ENCODE measurements around the gene MSLN. TPM values are rescaled to one million over a fixed set of nuclear protein-coding genes. Genes with fewer than 3 reads are reported as not detected.

MSLN gene
- total and polyA plus RNA-seq, 4 experiments from 2014 or later = not detected

DNA sequence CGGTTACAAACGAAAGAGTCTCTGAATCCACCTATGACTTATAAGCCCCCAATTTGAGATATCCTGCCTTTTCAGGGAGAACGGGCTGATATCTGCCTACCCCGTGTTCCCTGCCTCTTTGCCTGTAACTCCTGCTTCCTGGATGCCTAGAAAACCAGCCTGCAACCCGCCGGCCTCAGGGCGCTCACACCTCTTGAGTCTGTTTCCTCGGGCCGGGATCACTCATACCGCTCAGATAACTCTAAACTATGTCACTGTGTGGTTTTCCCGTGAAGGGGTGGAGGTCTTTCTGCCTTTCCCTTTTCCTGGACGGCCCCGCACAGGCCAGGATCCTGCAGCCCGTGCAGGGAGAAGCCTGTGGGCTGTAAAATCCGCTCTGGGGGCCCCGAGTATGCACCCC lies 17.3 kb downstream of the MSLN start:
- CTCF ChIA-PET (ENCODE audit: partially characterized antibody) = no interaction called here
- Histone ChIP-seq H3K27me3 (ENCODE audit: insufficient read depth, low read length) (no peaks in the 10 kb centered on the region), H3K4me1 (ENCODE audit: insufficient read depth, low read length) (no peaks in the 10 kb centered on the region), H3K4me3 (ENCODE audit: low read length in 2 of 2) (no peak overlapping the region), H3K9me3 (ENCODE audit: control insufficient read depth in 1 of 2, low read length in 2 of 2) (no peaks in the 10 kb centered on the region), H3K27ac (ENCODE audit: low read depth, low read length) (no peak overlapping the region), H3K36me3 (ENCODE audit: insufficient read depth, low read length) (no peaks in the 10 kb centered on the region)
- H3K4me1 Mint-ChIP-seq = no peaks in the 10 kb centered on the region
- POLR2A ChIA-PET (ENCODE audit: partially characterized antibody) = no interaction called here
- H3K4me3 Mint-ChIP-seq = no peak overlapping the region
- H3K27ac Mint-ChIP-seq = no peak overlapping the region
- H3K36me3 Mint-ChIP-seq = no peaks in the 10 kb centered on the region
- no peaks in the 10 kb centered on the region for H3K9me3 Mint-ChIP-seq
- intact Hi-C loops (cut with micrococcal nuclease) = no loop called here
- H3K27me3 Mint-ChIP-seq = peaks cover 4 to 8% of the 10 kb centered on the region in 2 donors
- DNase-seq = no peak

DNA sequence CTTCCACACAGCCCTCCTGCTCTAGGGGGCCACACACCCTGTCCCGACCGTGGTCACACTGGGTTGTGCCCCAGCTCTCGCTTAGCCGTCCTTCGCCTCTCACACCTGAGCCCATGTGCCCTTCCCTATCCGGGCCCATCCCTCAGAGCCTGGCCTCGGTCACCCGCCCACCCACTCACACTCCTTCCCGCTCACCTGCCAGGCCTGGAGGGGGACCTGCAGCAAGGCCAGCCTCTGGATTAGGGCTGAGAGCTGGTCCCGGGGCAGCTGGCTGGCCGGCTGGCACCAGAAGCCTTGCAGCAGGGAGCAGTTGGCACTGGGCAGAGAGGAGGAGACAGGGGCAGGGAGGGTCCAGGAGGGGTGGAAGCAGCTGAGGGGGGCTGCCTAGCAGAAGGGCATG lies 17.9 kb downstream of the MSLN start:
- Histone ChIP-seq H3K27me3 (ENCODE audit: insufficient read depth, low read length) (no peaks in the 10 kb centered on the region), H3K9me3 (ENCODE audit: control insufficient read depth in 1 of 2, low read length in 2 of 2) (no peaks in the 10 kb centered on the region), H3K36me3 (ENCODE audit: insufficient read depth, low read length) (no peaks in the 10 kb centered on the region), H3K4me1 (ENCODE audit: insufficient read depth, low read length) (no peaks in the 10 kb centered on the region), H3K4me3 (ENCODE audit: low read length in 2 of 2) (no peak overlapping the region), H3K27ac (ENCODE audit: low read depth, low read length) (no peak overlapping the region)
- H3K27me3 Mint-ChIP-seq = peaks cover 4 to 8% of the 10 kb centered on the region in 2 donors
- no peaks in the 10 kb centered on the region for H3K4me1 Mint-ChIP-seq
- DNase-seq = no peak
- no peak overlapping the region for H3K4me3 Mint-ChIP-seq
- POLR2A ChIA-PET (ENCODE audit: partially characterized antibody) = no interaction called here
- H3K27ac Mint-ChIP-seq = no peak overlapping the region
- no peaks in the 10 kb centered on the region for H3K36me3 Mint-ChIP-seq
- H3K9me3 Mint-ChIP-seq = no peaks in the 10 kb centered on the region
- intact Hi-C loops (cut with micrococcal nuclease) = no loop called here
- CTCF ChIA-PET (ENCODE audit: partially characterized antibody) = no interaction called here

DNA sequence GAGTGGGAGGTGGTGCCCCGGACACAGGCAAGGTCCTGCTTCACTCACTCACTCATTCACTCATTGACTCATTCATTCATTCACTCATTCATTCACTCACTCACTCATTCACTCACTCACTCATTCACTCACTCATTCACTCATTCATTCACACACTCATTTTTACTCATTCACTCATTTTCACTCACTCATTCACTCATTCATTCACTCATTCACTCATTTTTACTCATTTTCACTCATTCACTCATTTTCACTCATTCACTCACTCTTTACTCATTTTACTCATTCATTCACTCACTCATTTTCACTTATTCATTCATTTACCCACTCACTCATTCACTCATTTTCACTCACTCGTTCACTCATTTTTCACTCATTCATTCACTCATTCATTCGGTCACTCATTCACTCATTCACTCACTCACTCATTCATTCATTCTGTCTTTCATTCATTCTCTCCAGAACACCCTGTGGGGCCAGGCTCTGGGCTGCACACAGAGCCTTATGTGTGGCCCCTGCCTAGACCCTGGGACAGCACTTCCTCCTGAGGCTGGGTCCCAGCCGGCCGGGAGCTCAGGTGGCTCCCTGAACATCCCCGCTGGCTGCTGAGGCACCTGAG lies 18.5 kb downstream of the MSLN start:
- H3K27ac ChIP-seq (ENCODE audit: low read depth, low read length) = no peak overlapping the region
- ChIA-PET CTCF (ENCODE audit: partially characterized antibody) (no interaction called here), POLR2A (ENCODE audit: partially characterized antibody) (no interaction called here)
- Mint-ChIP-seq H3K4me3 (no peak overlapping the region), H3K27ac (no peak overlapping the region), H3K9me3 (no peaks in the 10 kb centered on the region), H3K36me3 (no peaks in the 10 kb centered on the region), H3K4me1 (no peaks in the 10 kb centered on the region), H3K27me3 (peaks cover 4 to 8% of the 10 kb centered on the region in 2 donors)
- H3K27me3 ChIP-seq (ENCODE audit: insufficient read depth, low read length) = no peaks in the 10 kb centered on the region
- no peak for DNase-seq
- H3K9me3 ChIP-seq (ENCODE audit: control insufficient read depth in 1 of 2, low read length in 2 of 2) = no peaks in the 10 kb centered on the region
- no peaks in the 10 kb centered on the region for H3K36me3 ChIP-seq (ENCODE audit: insufficient read depth, low read length)
- intact Hi-C loops (cut with micrococcal nuclease) = no loop called here
- H3K4me3 ChIP-seq (ENCODE audit: low read length in 2 of 2) = no peak overlapping the region
- H3K4me1 ChIP-seq (ENCODE audit: insufficient read depth, low read length) = no peaks in the 10 kb centered on the region

DNA sequence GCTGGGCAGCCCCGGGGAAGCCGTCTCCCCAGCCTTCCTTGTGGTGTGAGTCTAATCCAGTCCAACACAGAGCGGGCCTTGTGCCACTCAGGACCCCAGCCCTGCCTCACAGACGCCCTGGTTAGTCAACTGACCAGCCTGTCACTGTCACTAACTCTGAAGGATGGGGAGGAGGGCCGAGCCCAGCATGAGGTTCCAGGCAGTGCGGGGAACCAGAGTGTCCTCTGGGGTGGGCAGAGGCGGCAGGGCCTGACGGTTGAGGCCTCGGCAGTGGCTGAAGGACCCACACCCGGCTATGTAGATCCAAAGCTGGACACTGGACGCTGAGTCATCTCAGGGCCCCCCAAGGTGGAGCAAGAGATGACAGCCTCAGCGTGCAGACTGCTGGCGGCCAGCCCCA lies 19.0 kb downstream of the MSLN start:
- ChIA-PET POLR2A (ENCODE audit: partially characterized antibody) (no interaction called here), CTCF (ENCODE audit: partially characterized antibody) (no interaction called here)
- H3K27me3 ChIP-seq (ENCODE audit: insufficient read depth, low read length) = no peaks in the 10 kb centered on the region

DNA sequence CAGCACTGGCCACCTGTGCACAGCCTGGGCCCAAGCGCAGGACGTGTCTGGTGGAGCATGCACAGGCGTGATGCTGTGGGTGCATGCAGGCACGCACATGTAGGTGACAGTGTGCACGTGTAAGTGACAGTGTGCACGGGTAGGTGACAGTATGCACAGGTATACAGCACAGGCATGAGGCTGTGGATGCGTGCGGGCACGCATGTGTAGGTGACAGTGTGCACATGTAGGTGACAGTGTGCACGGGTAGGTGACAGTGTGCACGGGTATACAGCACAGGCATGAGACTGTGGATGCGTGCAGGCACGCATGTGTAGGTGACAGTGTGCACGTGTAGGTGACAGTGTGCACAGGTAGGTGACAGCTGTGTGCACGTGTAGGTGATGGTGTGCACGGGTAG lies 19.8 kb downstream of the MSLN start:
- no peak overlapping the region for H3K4me3 ChIP-seq (ENCODE audit: low read length in 2 of 2)
- no peak overlapping the region for H3K27ac Mint-ChIP-seq
- H3K4me1 Mint-ChIP-seq = peaks cover 0 to 7% (median 5%) of the 10 kb centered on the region in 4 donors
- intact Hi-C loops (cut with micrococcal nuclease) = no loop called here
- H3K27me3 Mint-ChIP-seq = peaks cover 4 to 8% of the 10 kb centered on the region in 2 donors
- H3K36me3 Mint-ChIP-seq = peaks cover 0 to 4% of the 10 kb centered on the region in 2 donors
- DNase-seq = no peak
- H3K9me3 Mint-ChIP-seq = no peaks in the 10 kb centered on the region
- H3K27ac ChIP-seq (ENCODE audit: low read depth, low read length) = no peak overlapping the region
- no peaks in the 10 kb centered on the region for H3K4me1 ChIP-seq (ENCODE audit: insufficient read depth, low read length)
- POLR2A ChIA-PET (ENCODE audit: partially characterized antibody) = no interaction called here
- H3K36me3 ChIP-seq (ENCODE audit: insufficient read depth, low read length) = no peaks in the 10 kb centered on the region
- H3K27me3 ChIP-seq (ENCODE audit: insufficient read depth, low read length) = no peaks in the 10 kb centered on the region
- CTCF ChIA-PET (ENCODE audit: partially characterized antibody) = interaction anchor here (1.0 kb wide), 1 partner anchor 68 kb away, joined by 4 read pairs; no protein-coding TSS in a partner anchor
- no peaks in the 10 kb centered on the region for H3K9me3 ChIP-seq (ENCODE audit: control insufficient read depth in 1 of 2, low read length in 2 of 2)
- H3K4me3 Mint-ChIP-seq = no peak overlapping the region

More for the DNA sequence above, 19.0 kb downstream of the MSLN start:
- Mint-ChIP-seq H3K4me1 (no peaks in the 10 kb centered on the region), H3K4me3 (no peak overlapping the region), H3K36me3 (no peaks in the 10 kb centered on the region), H3K27me3 (peaks cover 4 to 8% of the 10 kb centered on the region in 2 donors), H3K27ac (no peak overlapping the region), H3K9me3 (no peaks in the 10 kb centered on the region)
- Histone ChIP-seq H3K27ac (ENCODE audit: low read depth, low read length) (no peak overlapping the region), H3K4me1 (ENCODE audit: insufficient read depth, low read length) (no peaks in the 10 kb centered on the region), H3K4me3 (ENCODE audit: low read length in 2 of 2) (no peak overlapping the region), H3K36me3 (ENCODE audit: insufficient read depth, low read length) (no peaks in the 10 kb centered on the region), H3K9me3 (ENCODE audit: control insufficient read depth in 1 of 2, low read length in 2 of 2) (no peaks in the 10 kb centered on the region)
- DNase-seq = no peak
- intact Hi-C loops (cut with micrococcal nuclease) = no loop called here

DNA sequence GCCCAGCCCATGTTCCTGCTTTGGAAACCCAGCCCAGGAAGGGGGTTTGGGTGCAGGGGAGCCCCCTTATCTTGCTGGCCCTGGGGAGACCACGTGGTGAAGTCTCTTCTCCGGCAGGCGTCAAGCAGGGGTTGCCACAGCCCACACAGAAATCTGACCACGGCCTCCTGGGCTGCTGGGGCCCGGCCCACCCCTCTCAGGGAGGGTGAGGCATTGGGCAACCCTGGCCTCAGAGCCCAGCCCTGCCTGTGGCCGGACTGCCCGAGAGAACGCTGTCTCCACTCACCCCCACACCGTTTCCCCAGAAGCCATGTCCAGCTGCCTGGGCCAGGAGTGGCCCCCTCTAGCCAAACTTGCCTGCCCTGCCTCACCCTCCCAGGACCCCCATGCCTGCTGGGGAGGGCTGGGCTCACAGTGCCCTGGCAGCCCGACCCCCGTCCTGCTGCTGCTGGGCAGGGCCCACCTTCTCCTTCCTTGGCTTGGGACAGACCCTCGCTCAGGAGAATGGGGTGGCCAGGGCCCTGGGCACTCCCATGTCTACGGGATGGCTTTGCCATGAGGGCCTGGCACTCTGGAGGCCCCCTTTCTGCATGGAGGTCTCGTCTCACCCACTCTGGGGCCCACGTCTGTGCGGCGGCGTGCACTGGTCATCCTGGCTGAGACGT lies 20.9 kb downstream of the MSLN start:
- Histone ChIP-seq H3K4me3 (ENCODE audit: low read length in 2 of 2) (no peak overlapping the region), H3K27ac (ENCODE audit: low read depth, low read length) (no peak overlapping the region), H3K4me1 (ENCODE audit: insufficient read depth, low read length) (peaks cover 3% of the 10 kb centered on the region), H3K9me3 (ENCODE audit: control insufficient read depth in 1 of 2, low read length in 2 of 2) (no peaks in the 10 kb centered on the region), H3K27me3 (ENCODE audit: insufficient read depth, low read length) (no peaks in the 10 kb centered on the region), H3K36me3 (ENCODE audit: insufficient read depth, low read length) (peaks cover 5% of the 10 kb centered on the region)
- peaks cover 4 to 8% of the 10 kb centered on the region in 2 donors for H3K27me3 Mint-ChIP-seq
- DNase-seq = no peak
- no peaks in the 10 kb centered on the region for H3K9me3 Mint-ChIP-seq
- ChIA-PET POLR2A (ENCODE audit: partially characterized antibody) (no interaction called here), CTCF (ENCODE audit: partially characterized antibody) (interaction anchor here (1.0 kb wide), 1 partner anchor 69 kb away, joined by 4 read pairs; no protein-coding TSS in a partner anchor)
- peaks cover 0 to 12% (median 5%) of the 10 kb centered on the region in 4 donors for H3K4me1 Mint-ChIP-seq
- intact Hi-C loops (cut with micrococcal nuclease) = no loop called here
- no peak overlapping the region for H3K27ac Mint-ChIP-seq
- no peak overlapping the region for H3K4me3 Mint-ChIP-seq
- H3K36me3 Mint-ChIP-seq = peaks cover 2 to 4% of the 10 kb centered on the region in 2 donors

DNA sequence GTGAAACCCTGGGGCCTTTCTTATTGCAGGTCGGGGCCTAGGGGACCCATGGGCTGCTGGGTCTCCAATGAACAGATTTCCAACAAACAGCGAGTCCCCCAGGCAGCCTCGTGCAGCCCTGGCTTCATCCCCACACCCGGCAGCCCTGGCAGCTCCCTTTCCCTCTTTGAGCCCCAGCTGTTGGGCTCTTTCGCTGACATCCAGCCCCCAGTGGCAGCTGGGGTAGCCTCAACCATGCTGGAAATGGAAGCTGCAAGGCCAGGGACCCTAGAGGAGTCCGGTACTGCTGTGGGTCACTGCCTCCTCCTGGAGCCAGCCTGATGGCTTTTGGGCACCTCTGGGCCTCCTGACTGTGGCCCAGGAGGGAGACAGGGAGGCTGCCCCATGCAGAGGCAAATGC lies 21.7 kb downstream of the MSLN start:
- Histone ChIP-seq H3K4me1 (ENCODE audit: insufficient read depth, low read length) (peaks cover 10% of the 10 kb centered on the region), H3K36me3 (ENCODE audit: insufficient read depth, low read length) (peaks cover 6% of the 10 kb centered on the region), H3K27ac (ENCODE audit: low read depth, low read length) (no peak overlapping the region), H3K27me3 (ENCODE audit: insufficient read depth, low read length) (no peaks in the 10 kb centered on the region), H3K4me3 (ENCODE audit: low read length in 2 of 2) (no peak overlapping the region), H3K9me3 (ENCODE audit: control insufficient read depth in 1 of 2, low read length in 2 of 2) (no peaks in the 10 kb centered on the region)
- CTCF ChIA-PET (ENCODE audit: partially characterized antibody) = interaction anchor here (6.7 kb wide), 1 partner anchor 70 kb away, joined by 84 read pairs; the partner anchor contains the start of gene METRN
- H3K27ac Mint-ChIP-seq = no peak overlapping the region
- H3K4me3 Mint-ChIP-seq = no peak overlapping the region
- intact Hi-C loops (cut with micrococcal nuclease) = no loop called here
- POLR2A ChIA-PET (ENCODE audit: partially characterized antibody) = no interaction called here
- H3K36me3 Mint-ChIP-seq = peaks cover 3 to 4% of the 10 kb centered on the region in 2 donors
- DNase-seq = no peak
- H3K4me1 Mint-ChIP-seq = peaks cover 0 to 19% (median 5%) of the 10 kb centered on the region in 4 donors
- H3K27me3 Mint-ChIP-seq = peaks cover 4 to 8% of the 10 kb centered on the region in 2 donors
- no peaks in the 10 kb centered on the region for H3K9me3 Mint-ChIP-seq

Measured in CD4-positive, alpha-beta memory T cell (primary cell).